Smooth muscle cell (in vitro differentiated cells): ENCODE results near the gene LZTS2. TPM values are rescaled to one million over a fixed set of nuclear protein-coding genes. Genes with fewer than 3 reads are reported as not detected.

Source experiments
- DNase-seq: peaks from one replicate; lab custom pipeline; 2025; ENCODE audit not compliant: unreplicated experiment; lab: John Stamatoyannopoulos, UW
- H2AFZ ChIP-seq: fragments of 200-600 bp; sonication (generic); 2 replicates; pipeline ENCODE4 v1.6.0; 2016; ENCODE audit warnings: antibody characterized with exemption, low read depth, mild to moderate bottlenecking
- H3F3A ChIP-seq: fragments of 200-600 bp; sonication (generic); 2 replicates; pipeline ENCODE4 v1.6.0; 2017; ENCODE audit warnings: antibody characterized with exemption, low read depth
- H3K27ac ChIP-seq: fragments of 200-600 bp; sonication (generic); 2 replicates; pipeline ENCODE4 v1.5.1; 2016; ENCODE audit warnings: low read depth, mild to moderate bottlenecking
- H3K27me3 ChIP-seq: fragments of 200-600 bp; sonication (generic); 2 replicates; pipeline ENCODE4 v1.6.1; 2016; ENCODE audit warnings: low read depth, mild to moderate bottlenecking
- H3K36me3 ChIP-seq: fragments of 200-600 bp; sonication (generic); 2 replicates; pipeline ENCODE4 v1.5.1; 2016; ENCODE audit warnings: low read depth
- H3K4me1 ChIP-seq: fragments of 200-600 bp; sonication (generic); 2 replicates; pipeline ENCODE4 v1.5.1; 2016; ENCODE audit warnings: low read depth
- H3K4me2 ChIP-seq: fragments of 200-600 bp; sonication (generic); 2 replicates; pipeline ENCODE4 v1.6.0; 2016; ENCODE audit warnings: mild to moderate bottlenecking
- H3K4me3 ChIP-seq: fragments of 200-600 bp; sonication (generic); 2 replicates; pipeline ENCODE4 v1.5.1; 2016; ENCODE audit warnings: mild to moderate bottlenecking
- H3K79me2 ChIP-seq: fragments of 200-600 bp; sonication (generic); 2 replicates; pipeline ENCODE4 v1.6.0; 2016; ENCODE audit warnings: low read depth, mild to moderate bottlenecking
- H3K9ac ChIP-seq: fragments of 200-600 bp; sonication (generic); 2 replicates; pipeline ENCODE4 v1.6.0; 2016; ENCODE audit warnings: low read depth
- H3K9me3 ChIP-seq: fragments of 200-600 bp; sonication (generic); replicated peaks from 2 replicates; pipeline ENCODE4 v1.5.1; 2016; ENCODE audit warnings: low read depth
- H4K20me1 ChIP-seq: fragments of 200-600 bp; sonication (generic); 2 replicates; pipeline ENCODE4 v1.6.0; 2016; ENCODE audit warnings: low read depth
- CTCF ChIP-seq: fragments of 200-600 bp; sonication (generic); IDR thresholded peaks from 2 replicates; pipeline ENCODE4 v1.5.1; 2017; ENCODE audit warnings: borderline replicate concordance, mild to moderate bottlenecking, antibody characterized with exemption; ENCODE audit not compliant: insufficient read depth, poor library complexity, severe bottlenecking
- WGBS: methylation state at CpG from one replicate; pipeline ENCODE4 v1.1.7; 2016; ENCODE audit warnings: low lambda C conversion rate; 5-methylcytosine and 5-hydroxymethylcytosine counted together
- polyA plus RNA-seq: library from polyadenylated mRNA; unstranded; fragments of >200 nt; fragmentation: Nextera tagmentation; extraction: Ambion mirVana; gene quantifications from 2 replicates; pipeline ENCODE4 v1.2.1, GENCODE V29; 2016
- total RNA-seq: library from RNA; depleted of rRNA; stranded (reverse); fragments of >200 nt; gene quantifications from 2 replicates; pipeline ENCODE4 v1.2.3, GENCODE V29; 2014

The LZTS2 gene
- total and polyA plus RNA-seq, 2 experiments from 2014 or later, result 54.9 to 103 TPM

- TF ChIP-seq CTCF, result no peak
- Histone ChIP-seq H3K4me3 (no peak overlapping the region), H3K27ac (no peak overlapping the region), H3K4me2 (no peak overlapping the region), H3F3A (no peaks in the 10 kb centered on the region), H4K20me1 (no peaks in the 10 kb centered on the region), H3K4me1 (no peaks in the 10 kb centered on the region), H3K9ac (no peak overlapping the region), H3K79me2 (no peaks in the 10 kb centered on the region), H3K9me3 (no peaks in the 10 kb centered on the region), H2AFZ (no peak overlapping the region), H3K27me3 (no peaks in the 10 kb centered on the region), H3K36me3 (no peaks in the 10 kb centered on the region)
- DNase-seq, result no peak
- 73% methylated on average over 3 of the region's 3 CpGs for WGBS
Measured at GRCh38 chr10:100976906-100977305, 22.7 kb upstream of the LZTS2 start.

GRCh38 chr10:100977436-100977835 is 22.2 kb upstream of the LZTS2 start:
- WGBS, result 97% methylated on average over 6 of the region's 6 CpGs

GRCh38 chr10:100978121-100978900 is 21.3 kb upstream of the LZTS2 start:
- Histone ChIP-seq H4K20me1 (no peaks in the 10 kb centered on the region), H3K27me3 (no peaks in the 10 kb centered on the region), H3K9ac (no peak overlapping the region), H3K4me3 (no peak overlapping the region), H3F3A (no peaks in the 10 kb centered on the region), H3K9me3 (no peaks in the 10 kb centered on the region), H3K27ac (no peak overlapping the region), H3K36me3 (no peaks in the 10 kb centered on the region), H2AFZ (no peak overlapping the region), H3K79me2 (no peaks in the 10 kb centered on the region), H3K4me2 (no peak overlapping the region), H3K4me1 (no peaks in the 10 kb centered on the region)
- TF ChIP-seq CTCF, result no peak
- no peak for DNase-seq
- 93% methylated on average over 13 of the region's 13 CpGs for WGBS

More at GRCh38 chr10:100977436-100977835, 22.2 kb upstream of the LZTS2 start:
- TF ChIP-seq CTCF, result no peak
- Histone ChIP-seq H4K20me1 (no peaks in the 10 kb centered on the region), H3F3A (no peaks in the 10 kb centered on the region), H3K27ac (no peak overlapping the region), H3K4me1 (no peaks in the 10 kb centered on the region), H3K4me3 (no peak overlapping the region), H3K27me3 (no peaks in the 10 kb centered on the region), H3K4me2 (no peak overlapping the region), H3K79me2 (no peaks in the 10 kb centered on the region), H3K9me3 (no peaks in the 10 kb centered on the region), H3K9ac (no peak overlapping the region), H3K36me3 (no peaks in the 10 kb centered on the region), H2AFZ (no peak overlapping the region)
- DNase-seq, result no peak

- Histone ChIP-seq H3K9ac (no peak overlapping the region), H3K4me3 (no peak overlapping the region), H3K4me1 (no peaks in the 10 kb centered on the region), H3K36me3 (no peaks in the 10 kb centered on the region), H3K27me3 (no peaks in the 10 kb centered on the region), H3K4me2 (no peak overlapping the region), H2AFZ (no peak overlapping the region), H3K27ac (no peak overlapping the region), H3F3A (no peaks in the 10 kb centered on the region), H3K79me2 (no peaks in the 10 kb centered on the region), H4K20me1 (no peaks in the 10 kb centered on the region), H3K9me3 (no peaks in the 10 kb centered on the region)
- DNase-seq, result no peak
- no peak for TF ChIP-seq CTCF
- WGBS, result 98% methylated on average over 8 of the region's 10 CpGs
Measured at GRCh38 chr10:100978901-100979195, 20.8 kb upstream of the LZTS2 start.
